Uterus (tissue), 4 donors: Measurements from ENCODE around the gene MRPL36. TPM values are rescaled to one million over a fixed set of nuclear protein-coding genes. Genes with fewer than 3 reads are reported as not detected.

ENCODE experiments used
- DNase-seq, 2 donors: peaks; one replicate each; pipeline ENCODE4 v3.0.0-alpha.2; 2019 to 2020
- H3K27ac ChIP-seq, 2 donors: fragments of 200-600 bp; sonication (generic); 1 replicate in 1 of 2; 2 replicates in 1 of 2; pipeline ENCODE4 v1.5.1; 2016 to 2018
- H3K27me3 ChIP-seq, 2 donors: fragments of 200-600 bp; sonication (generic); one replicate each; pipeline ENCODE4 v1.5.1; 2018 to 2019; ENCODE audit warnings: control low read depth in 1 of 2
- H3K36me3 ChIP-seq, 2 donors: fragments of 200-600 bp; sonication (generic); one replicate each; pipeline ENCODE4 v1.5.1; 2019; ENCODE audit warnings: control low read depth in 1 of 2
- H3K4me1 ChIP-seq, 2 donors: fragments of 200-600 bp; sonication (generic); one replicate each; pipeline ENCODE4 v1.5.1; 2018 to 2019; ENCODE audit warnings: control low read depth in 1 of 2
- H3K4me3 ChIP-seq, 2 donors: fragments of 200-600 bp; sonication (generic); 1 replicate in 1 of 2; 2 replicates in 1 of 2; pipeline ENCODE4 v1.5.1; 2018 to 2019; ENCODE audit warnings: mild to moderate bottlenecking in 1 of 2
- H3K9me3 ChIP-seq, 2 donors: fragments of 200-600 bp; sonication (generic); one replicate each; pipeline ENCODE4 v1.5.1; 2019; ENCODE audit warnings: control low read depth in 1 of 2
- POLR2A ChIP-seq, 2 donors: fragments of 450-650 bp; IDR thresholded peaks; one replicate each; pipeline ENCODE4 v1.6.1; 2016; ENCODE audit warnings: antibody characterized with exemption in 2 of 2, mild to moderate bottlenecking in 1 of 2, moderate library complexity in 1 of 2
- intact Hi-C: fragments of 100-400 bp; cut with DNase I; formaldehyde crosslinking; loops from one replicate; pipeline ENCODE4 v1.15.1; 2023; ENCODE audit warnings: low total_unique reads
- total RNA-seq, 4 donors: library from RNA; depleted of rRNA in 3 of 4; stranded (reverse); fragments of >200 nt in 3 of 4; gene quantifications; one replicate each; pipeline versions ENCODE4 v1.1.0 to v1.2.4, GENCODE V29; 2014 to 2023
- TF ChIP-seq, protein P1 (sequence below), 4 experiments: fragments of 200-600 bp in 2 of 4; fragments of 450-650 bp in 2 of 4; sonication (generic) in 2 of 4; IDR thresholded peaks; one replicate each; pipeline ENCODE4 v1.5.1; 2016 to 2019; ENCODE audit warnings: antibody characterized with exemption in 4 of 4, mild to moderate bottlenecking in 2 of 4, moderate library complexity in 1 of 4
- donor health status: DM: yes; HTN: yes; CAD: no.

The MRPL36 gene
- total RNA-seq, 4 donors from 2014 or later: 14.4 to 107 (median 31.6) TPM

GRCh38 chr5:1831257-1831656 is 31.6 kb upstream of the MRPL36 start:
- TF ChIP-seq, protein P1, sequence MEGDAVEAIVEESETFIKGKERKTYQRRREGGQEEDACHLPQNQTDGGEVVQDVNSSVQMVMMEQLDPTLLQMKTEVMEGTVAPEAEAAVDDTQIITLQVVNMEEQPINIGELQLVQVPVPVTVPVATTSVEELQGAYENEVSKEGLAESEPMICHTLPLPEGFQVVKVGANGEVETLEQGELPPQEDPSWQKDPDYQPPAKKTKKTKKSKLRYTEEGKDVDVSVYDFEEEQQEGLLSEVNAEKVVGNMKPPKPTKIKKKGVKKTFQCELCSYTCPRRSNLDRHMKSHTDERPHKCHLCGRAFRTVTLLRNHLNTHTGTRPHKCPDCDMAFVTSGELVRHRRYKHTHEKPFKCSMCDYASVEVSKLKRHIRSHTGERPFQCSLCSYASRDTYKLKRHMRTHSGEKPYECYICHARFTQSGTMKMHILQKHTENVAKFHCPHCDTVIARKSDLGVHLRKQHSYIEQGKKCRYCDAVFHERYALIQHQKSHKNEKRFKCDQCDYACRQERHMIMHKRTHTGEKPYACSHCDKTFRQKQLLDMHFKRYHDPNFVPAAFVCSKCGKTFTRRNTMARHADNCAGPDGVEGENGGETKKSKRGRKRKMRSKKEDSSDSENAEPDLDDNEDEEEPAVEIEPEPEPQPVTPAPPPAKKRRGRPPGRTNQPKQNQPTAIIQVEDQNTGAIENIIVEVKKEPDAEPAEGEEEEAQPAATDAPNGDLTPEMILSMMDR (IDR thresholded peaks at IDR 0.05): no peak
- no peak for TF ChIP-seq POLR2A (IDR thresholded peaks at IDR 0.05)
- Histone ChIP-seq H3K27ac (no peak overlapping the region), H3K4me1 (no peaks in the 10 kb centered on the region), H3K4me3 (no peak overlapping the region), H3K9me3 (no peaks in the 10 kb centered on the region), H3K36me3 (no peaks in the 10 kb centered on the region), H3K27me3 (no peaks in the 10 kb centered on the region)
- no peak for DNase-seq
- intact Hi-C loops: no loop called here

DNA sequence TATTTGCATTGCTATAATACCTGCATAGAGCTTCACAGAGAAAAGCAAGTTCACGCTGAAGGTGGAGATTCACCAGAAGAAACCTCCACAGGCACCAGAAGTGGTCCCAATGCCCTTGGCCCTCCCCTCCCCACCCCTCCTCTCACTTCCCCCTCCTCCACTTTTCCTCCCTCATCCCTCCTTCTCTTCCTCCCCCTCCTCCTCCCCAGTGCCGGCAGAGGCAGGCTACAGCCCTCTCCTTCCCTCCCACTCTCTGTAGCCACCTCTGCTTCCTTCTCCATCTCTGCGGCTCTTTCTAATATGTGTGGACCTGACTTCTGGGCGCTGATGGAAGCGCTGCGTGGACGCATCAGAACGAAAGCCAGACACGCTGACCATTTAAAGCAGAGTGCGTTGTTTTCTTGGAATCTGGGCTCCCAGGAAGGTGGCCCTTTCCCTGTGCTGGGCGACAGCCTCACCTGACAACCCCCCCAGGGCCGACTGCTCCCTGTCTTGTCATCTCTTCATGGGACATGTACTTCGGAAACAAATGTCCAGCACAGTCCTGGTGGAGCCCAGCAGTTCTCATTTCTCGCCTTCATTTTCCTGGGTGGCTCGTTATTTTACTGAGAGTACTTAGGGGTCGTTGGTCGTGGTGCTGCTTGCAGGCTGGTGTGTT is 31.1 kb upstream of the MRPL36 start:
- Histone ChIP-seq H3K27ac (no peak overlapping the region), H3K27me3 (no peaks in the 10 kb centered on the region), H3K4me3 (no peak overlapping the region), H3K9me3 (no peaks in the 10 kb centered on the region), H3K4me1 (no peaks in the 10 kb centered on the region), H3K36me3 (no peaks in the 10 kb centered on the region)
- intact Hi-C loops: no loop called here
- TF ChIP-seq, protein P1 (IDR thresholded peaks at IDR 0.05): no peak
- TF ChIP-seq POLR2A (IDR thresholded peaks at IDR 0.05): no peak
- DNase-seq: no peak

DNA sequence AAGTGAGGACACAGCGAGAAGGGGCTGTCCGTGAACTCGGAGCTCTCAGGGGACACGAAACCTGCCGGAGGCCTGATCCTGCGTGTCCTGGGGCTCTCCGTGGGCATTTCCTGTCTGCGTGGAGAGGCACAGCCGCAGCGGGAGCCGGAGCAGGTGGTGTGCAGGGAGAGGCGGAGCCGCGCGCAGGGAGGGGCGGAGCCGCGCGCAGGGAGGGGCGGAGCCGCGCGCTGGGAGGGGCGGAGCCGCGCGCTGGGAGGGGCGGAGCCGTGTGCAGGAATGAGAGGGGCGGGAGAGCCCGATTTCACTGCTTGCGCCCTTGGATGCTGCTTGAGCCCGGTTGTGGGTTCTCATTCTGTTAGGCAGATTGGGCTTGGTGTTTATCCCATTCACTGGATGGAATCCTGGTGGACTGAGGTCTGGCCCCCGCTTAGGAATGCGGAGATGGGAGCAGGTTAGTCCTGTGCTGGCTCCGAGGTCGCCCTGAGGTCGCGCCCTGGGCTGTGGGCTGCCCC is 28.3 kb upstream of the MRPL36 start:
- Histone ChIP-seq H3K4me1 (no peaks in the 10 kb centered on the region), H3K27ac (no peak overlapping the region), H3K36me3 (no peaks in the 10 kb centered on the region), H3K9me3 (no peaks in the 10 kb centered on the region), H3K27me3 (no peaks in the 10 kb centered on the region), H3K4me3 (no peak overlapping the region)
- no peak for DNase-seq
- TF ChIP-seq POLR2A (IDR thresholded peaks at IDR 0.05): no peak
- TF ChIP-seq, protein P1 (IDR thresholded peaks at IDR 0.05): no peak
- intact Hi-C loops: no loop called here

DNA sequence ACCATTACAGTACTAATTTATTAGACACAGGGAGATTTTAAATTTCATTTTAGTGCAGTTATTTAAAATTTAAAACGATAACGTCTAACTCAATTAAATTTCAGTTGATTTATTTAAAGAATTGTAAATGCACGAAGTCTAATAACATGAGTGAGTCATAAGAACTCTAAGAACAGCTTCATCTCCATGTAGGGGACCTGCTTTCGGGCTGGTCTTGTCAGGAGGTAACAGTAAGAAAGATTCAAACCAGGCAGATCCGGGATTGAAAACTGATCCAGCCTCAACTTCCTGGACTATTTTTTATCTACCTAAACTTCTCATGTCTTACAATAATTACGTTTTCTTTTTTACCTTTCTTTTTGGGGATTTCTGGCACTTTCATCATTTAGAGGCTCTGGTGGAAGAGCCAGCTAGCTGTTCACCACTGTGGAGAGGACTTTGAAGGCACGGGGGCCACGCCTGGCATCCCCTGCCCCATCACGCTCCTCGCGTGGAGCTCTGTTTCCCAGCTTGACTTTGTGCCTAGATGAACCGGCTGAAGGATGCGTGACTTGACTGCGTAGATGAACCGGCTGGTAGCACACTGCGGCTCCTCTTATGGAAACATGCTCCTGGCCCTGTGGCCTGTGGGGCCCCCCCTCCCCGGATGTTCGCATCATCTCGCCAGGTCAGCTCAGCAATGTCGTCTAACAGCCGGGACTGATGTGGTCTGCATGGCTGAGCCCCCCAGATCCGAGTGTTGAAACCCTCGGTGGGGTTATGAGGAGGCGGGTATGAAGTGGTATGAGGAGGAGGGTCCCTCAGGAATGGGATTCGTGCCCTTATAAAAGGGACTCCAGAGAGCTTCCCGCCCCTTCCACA is 27.6 kb upstream of the MRPL36 start:
- Histone ChIP-seq H3K36me3 (no peaks in the 10 kb centered on the region), H3K4me3 (no peak overlapping the region), H3K27ac (no peak overlapping the region), H3K27me3 (no peaks in the 10 kb centered on the region), H3K4me1 (no peaks in the 10 kb centered on the region), H3K9me3 (no peaks in the 10 kb centered on the region)
- no peak for DNase-seq
- intact Hi-C loops: no loop called here
- TF ChIP-seq POLR2A (IDR thresholded peaks at IDR 0.05): no peak
- TF ChIP-seq, protein P1 (IDR thresholded peaks at IDR 0.05): no peak
